Chondrocyte (in vitro differentiated cells): Measurements from ENCODE around the gene TMEM204. TPM values are rescaled to one million over a fixed set of nuclear protein-coding genes. Genes with fewer than 3 reads are reported as not detected.

ENCODE experiments used
- DNase-seq: peaks from one replicate; pipeline ENCODE4 v3.0.0; 2021; ENCODE audit warnings: mixed read lengths, low spot score
- H3K27ac Mint-ChIP-seq: one replicate; pipeline ENCODE4 v1.8.0; 2021; ENCODE audit warnings: mild to moderate bottlenecking, moderate library complexity, mixed read lengths; ENCODE audit not compliant: unreplicated experiment
- H3K27me3 Mint-ChIP-seq: 2 replicates; pipeline ENCODE4 v1.8.0; 2021; ENCODE audit warnings: low read depth, mixed read lengths
- H3K36me3 Mint-ChIP-seq: 2 replicates; pipeline ENCODE4 v1.8.0; 2021; ENCODE audit warnings: low read depth, mixed read lengths
- H3K4me1 Mint-ChIP-seq: 2 replicates; pipeline ENCODE4 v1.8.0; 2021; ENCODE audit warnings: low read depth, mild to moderate bottlenecking, mixed read lengths
- H3K4me3 Mint-ChIP-seq: one replicate; pipeline ENCODE4 v1.8.0; 2021; ENCODE audit warnings: mild to moderate bottlenecking, moderate library complexity, mixed read lengths; ENCODE audit not compliant: unreplicated experiment
- H3K9me3 Mint-ChIP-seq: 2 replicates; pipeline ENCODE4 v1.8.0; 2021; ENCODE audit warnings: low read depth, mixed read lengths
- CTCF ChIP-seq: fragments of 200-600 bp; sonication (generic); IDR thresholded peaks from 2 replicates; pipeline ENCODE4 v1.5.0; 2021; ENCODE audit warnings: antibody characterized with exemption, mild to moderate bottlenecking, moderate library complexity
- total RNA-seq: library from RNA; stranded (reverse); gene quantifications from 3 replicates; pipeline ENCODE4 v1.2.1, GENCODE V29; 2021

Gene TMEM204
- total RNA-seq, 1 donor from 2014 or later: 8.4 TPM

GRCh38 chr16:1509307-1510221 is 23.9 kb upstream of the TMEM204 start:
- Mint-ChIP-seq H3K27me3 (no peaks in the 10 kb centered on the region), H3K4me1 (peaks cover 2% of the 10 kb centered on the region), H3K27ac (no peak overlapping the region), H3K4me3 (no peak overlapping the region), H3K9me3 (peaks cover 1% of the 10 kb centered on the region), H3K36me3 (peaks cover 14% of the 10 kb centered on the region)
- DNase-seq: no peak
- TF ChIP-seq CTCF: no peak

GRCh38 chr16:1510272-1510671 is 23.2 kb upstream of the TMEM204 start:
- DNase-seq: no peak
- H3K27ac Mint-ChIP-seq: no peak overlapping the region
- TF ChIP-seq CTCF: no peak
- no peak overlapping the region for H3K4me3 Mint-ChIP-seq
- no peaks in the 10 kb centered on the region for H3K27me3 Mint-ChIP-seq
- peaks cover 17% of the 10 kb centered on the region for H3K36me3 Mint-ChIP-seq
- H3K9me3 Mint-ChIP-seq: peaks cover 6% of the 10 kb centered on the region
- peaks cover 2% of the 10 kb centered on the region for H3K4me1 Mint-ChIP-seq

- Mint-ChIP-seq H3K4me3 (no peak overlapping the region), H3K27me3 (no peaks in the 10 kb centered on the region), H3K9me3 (peaks cover 6% of the 10 kb centered on the region), H3K36me3 (peaks cover 17% of the 10 kb centered on the region), H3K27ac (no peak overlapping the region), H3K4me1 (peaks cover 2% of the 10 kb centered on the region)
- no peak for DNase-seq
- TF ChIP-seq CTCF: no peak
Observed at GRCh38 chr16:1510941-1511351, 22.5 kb upstream of the TMEM204 start.

GRCh38 chr16:1511662-1512569 is 21.6 kb upstream of the TMEM204 start:
- H3K4me1 Mint-ChIP-seq: peaks cover 2% of the 10 kb centered on the region
- no peak for TF ChIP-seq CTCF
- H3K27ac Mint-ChIP-seq: no peak overlapping the region
- no peak overlapping the region for H3K4me3 Mint-ChIP-seq
- no peak for DNase-seq
- peaks cover 6% of the 10 kb centered on the region for H3K9me3 Mint-ChIP-seq
- H3K36me3 Mint-ChIP-seq: peaks cover 19% of the 10 kb centered on the region
- no peaks in the 10 kb centered on the region for H3K27me3 Mint-ChIP-seq

GRCh38 chr16:1512774-1513173 is 20.7 kb upstream of the TMEM204 start:
- H3K36me3 Mint-ChIP-seq: peaks cover 17% of the 10 kb centered on the region
- H3K27ac Mint-ChIP-seq: no peak overlapping the region
- H3K4me3 Mint-ChIP-seq: no peak overlapping the region
- no peak for DNase-seq
- peaks cover 6% of the 10 kb centered on the region for H3K9me3 Mint-ChIP-seq
- no peaks in the 10 kb centered on the region for H3K27me3 Mint-ChIP-seq
- H3K4me1 Mint-ChIP-seq: peaks cover 2% of the 10 kb centered on the region
- TF ChIP-seq CTCF: no peak
